HUES64 (cell line): ENCODE measurements around the gene OPRL1.

Experiments used
- H3K27ac ChIP-seq: 2 replicates; pipeline ENCODE4 v1.7.0; 2013; ENCODE audit warnings: low read depth, low read length, inconsistent platforms
- H3K27me3 ChIP-seq: 2 replicates; pipeline ENCODE4 v1.6.1; 2013; ENCODE audit warnings: mild to moderate bottlenecking, low read length; ENCODE audit not compliant: insufficient read depth
- H3K36me3 ChIP-seq: 2 replicates; pipeline ENCODE4 v1.6.1; 2013; ENCODE audit warnings: mild to moderate bottlenecking, low read length; ENCODE audit not compliant: insufficient read depth
- H3K4me1 ChIP-seq: 2 replicates; pipeline ENCODE4 v1.6.1; 2013; ENCODE audit warnings: mild to moderate bottlenecking, low read length, moderate library complexity; ENCODE audit not compliant: insufficient read depth
- H3K4me3 ChIP-seq: 2 replicates; pipeline ENCODE4 v1.5.1; 2013; ENCODE audit warnings: mild to moderate bottlenecking, low read length, moderate library complexity
- H3K9ac ChIP-seq: 2 replicates; pipeline ENCODE4 v1.6.1; 2013; ENCODE audit warnings: mild to moderate bottlenecking, low read depth, low read length
- H3K9me3 ChIP-seq: 2 replicates; pipeline ENCODE4 v1.6.1; 2013; ENCODE audit warnings: low read depth, low read length; ENCODE audit not compliant: insufficient read depth
- whole genome bisulfite sequencing: fragments of 150-250, 120-280 bp; methylation state at CpG from one replicate; pipeline ENCODE4 v1.1.7; 2013; ENCODE audit warnings: missing lambda C conversion rate; 5-methylcytosine and 5-hydroxymethylcytosine counted together

The OPRL1 gene

DNA sequence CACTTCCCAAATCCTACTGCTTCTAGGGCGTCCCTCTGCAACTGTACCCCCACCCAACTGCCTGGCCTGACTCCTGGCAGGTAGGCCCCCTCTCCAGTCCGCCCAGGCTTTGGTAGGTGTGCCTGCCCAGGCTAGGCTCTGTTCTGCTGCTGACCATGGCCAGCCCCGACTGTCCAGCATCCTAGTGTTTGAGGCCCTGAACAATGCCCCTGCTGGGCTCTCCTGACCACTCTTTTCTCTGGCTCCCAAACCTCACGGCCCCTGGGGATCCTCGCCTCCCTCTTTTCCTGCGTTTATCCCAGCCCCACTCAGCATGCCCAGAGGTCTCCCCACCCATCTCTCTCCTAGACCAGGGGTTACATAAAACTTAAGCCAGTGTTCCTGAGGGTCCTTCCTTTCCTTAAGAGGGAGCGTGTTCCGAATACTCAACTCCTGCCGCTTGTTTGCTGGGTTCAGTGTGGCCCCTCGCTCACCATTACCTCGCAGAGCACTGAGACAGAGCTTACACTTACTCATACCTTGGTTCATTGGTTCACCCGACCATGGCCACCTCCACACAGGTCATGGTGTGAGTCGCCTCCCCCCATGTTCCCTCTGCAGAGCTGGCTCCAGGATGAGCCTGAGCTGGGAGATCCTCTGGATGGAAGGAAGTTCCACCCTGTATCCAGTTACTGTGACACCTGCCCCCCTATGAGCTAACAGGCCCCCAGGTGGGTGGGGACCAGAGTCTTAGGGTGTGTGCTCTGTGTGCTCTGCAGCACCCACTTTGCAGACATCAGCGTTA, 63.3 kb downstream of the OPRL1 start:
- Histone ChIP-seq H3K9ac (no peak overlapping the region), H3K9me3 (peaks cover 16% of the 10 kb centered on the region), H3K4me3 (no peak overlapping the region), H3K27me3 (no peaks in the 10 kb centered on the region), H3K27ac (no peak overlapping the region), H3K36me3 (no peaks in the 10 kb centered on the region), H3K4me1 (peaks cover 12% of the 10 kb centered on the region; the same call in 1 of the 2 replicates)
- WGBS: 89% methylated on average over 14 of the region's 14 CpGs

DNA sequence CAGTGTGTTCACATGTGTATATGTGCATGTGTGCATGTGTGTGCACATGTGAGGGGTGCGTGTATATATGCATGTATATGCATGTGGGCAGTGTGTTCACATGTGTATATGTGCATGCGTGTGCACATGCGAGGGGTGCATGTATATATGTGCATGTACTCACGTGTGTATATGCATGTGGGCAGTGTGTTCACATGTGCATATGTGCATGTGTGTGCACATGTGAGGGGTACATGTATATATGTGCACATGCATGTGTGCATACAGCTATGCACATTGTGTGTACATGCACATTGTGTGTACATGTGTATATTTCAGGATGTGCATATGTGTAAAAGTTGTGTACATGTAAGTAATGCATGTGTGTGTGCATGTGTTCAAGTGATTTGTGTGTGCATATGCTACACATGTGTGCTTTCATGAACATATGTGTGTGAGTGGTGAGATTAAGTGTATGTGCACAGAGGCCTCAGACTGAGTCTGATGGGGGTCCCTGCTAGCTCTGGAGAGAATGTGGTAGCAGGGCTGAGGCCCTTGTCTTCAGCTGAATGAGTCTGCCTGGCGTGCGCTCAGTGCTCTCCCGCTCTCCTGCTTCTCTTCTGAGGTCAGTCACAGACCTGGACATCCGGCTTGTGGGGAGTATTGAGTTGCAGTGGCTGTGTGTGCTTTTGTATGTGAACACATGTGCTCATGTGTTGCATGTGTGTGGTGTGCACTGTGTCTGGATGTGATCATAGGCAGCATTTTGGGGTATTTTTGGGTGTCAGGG, 64.4 kb downstream of the OPRL1 start:
- H3K9ac ChIP-seq: no peak overlapping the region
- peaks cover 12% of the 10 kb centered on the region; the same call in 1 of the 2 replicates for H3K4me1 ChIP-seq
- H3K36me3 ChIP-seq: no peaks in the 10 kb centered on the region
- WGBS: 92% methylated on average over 8 of the region's 8 CpGs
- H3K9me3 ChIP-seq: peaks cover 16% of the 10 kb centered on the region
- no peak overlapping the region for H3K27ac ChIP-seq
- no peaks in the 10 kb centered on the region for H3K27me3 ChIP-seq
- H3K4me3 ChIP-seq: no peak overlapping the region

DNA sequence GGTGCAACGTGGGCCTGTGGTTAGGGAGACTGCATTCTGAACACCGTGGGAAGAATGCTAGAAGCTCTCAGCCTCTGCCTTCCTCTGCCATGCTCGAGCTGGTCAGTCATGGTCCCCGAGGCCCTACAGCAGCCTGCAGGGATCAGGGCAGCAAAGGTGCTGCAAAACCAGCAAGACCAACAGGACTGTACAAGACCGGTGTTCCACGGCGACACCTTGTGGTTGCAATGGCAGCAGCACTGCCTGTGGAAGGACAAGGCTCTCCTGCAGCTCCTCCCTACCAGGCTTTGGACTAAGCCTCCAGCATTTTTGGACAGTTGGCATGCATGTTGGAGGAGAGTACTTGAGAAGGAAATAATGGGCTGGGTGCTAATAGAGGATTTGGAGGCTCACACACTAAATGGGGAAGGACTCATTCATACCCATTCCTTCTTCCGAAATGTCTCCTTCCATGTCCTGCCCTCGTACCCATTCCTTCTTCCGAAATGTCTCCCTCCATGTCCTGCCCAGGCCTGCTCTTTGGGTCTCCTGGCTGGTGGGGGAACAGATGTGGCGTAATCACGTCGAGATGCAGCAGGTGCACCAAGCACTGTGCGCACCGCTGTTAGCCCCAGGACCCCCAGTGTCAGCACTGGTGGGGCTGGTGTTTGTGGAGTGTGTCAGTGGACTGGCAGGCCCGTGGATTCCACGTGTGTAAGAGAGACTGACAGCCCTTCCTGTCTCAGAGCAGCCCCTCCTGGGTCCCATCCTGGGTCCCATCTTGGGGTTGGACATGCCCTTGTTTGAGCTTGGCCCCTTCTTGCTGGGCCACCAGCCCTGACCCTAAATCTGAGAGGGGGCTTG, 65.8 kb downstream of the OPRL1 start:
- no peaks in the 10 kb centered on the region for H3K36me3 ChIP-seq
- H3K4me3 ChIP-seq: no peak overlapping the region
- no peaks in the 10 kb centered on the region for H3K27me3 ChIP-seq
- H3K27ac ChIP-seq: no peak overlapping the region
- no peaks in the 10 kb centered on the region; the same call in 1 of the 2 replicates for H3K4me1 ChIP-seq
- H3K9ac ChIP-seq: no peak overlapping the region
- 92% methylated on average over 17 of the region's 17 CpGs for WGBS
- peaks cover 16% of the 10 kb centered on the region for H3K9me3 ChIP-seq

DNA sequence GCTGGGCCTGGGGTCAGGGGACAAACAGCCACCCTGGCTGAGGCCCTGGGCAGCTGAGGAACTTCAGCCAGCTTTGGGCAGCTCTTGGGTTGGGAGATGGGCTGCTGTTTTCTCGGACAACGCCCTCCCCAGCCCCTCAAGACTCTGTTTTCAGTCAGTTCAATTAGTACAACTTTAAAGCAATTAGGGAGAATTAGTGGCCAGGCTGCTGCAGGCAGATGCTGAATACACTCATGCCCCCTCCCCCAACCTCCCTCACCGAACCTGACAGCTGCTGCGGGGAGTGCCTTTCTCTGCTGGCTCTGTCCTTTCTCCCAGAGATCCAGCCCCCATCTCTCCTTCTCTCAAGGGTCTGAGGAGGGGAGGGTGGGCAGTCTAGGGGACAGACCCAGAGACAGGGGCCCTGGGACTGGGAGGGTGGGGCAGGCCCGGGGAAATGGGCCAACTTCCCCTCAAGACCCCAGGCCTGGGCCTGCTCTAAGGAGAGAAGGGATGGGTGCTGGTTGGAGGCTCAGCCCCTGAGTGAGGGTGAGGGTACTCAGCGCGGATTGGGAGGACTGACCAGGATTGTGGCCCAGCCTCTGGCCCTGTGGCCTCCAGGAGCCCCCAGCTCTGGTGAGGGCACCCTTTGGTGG, 66.5 kb downstream of the OPRL1 start:
- H3K9me3 ChIP-seq: peaks cover 16% of the 10 kb centered on the region
- no peak overlapping the region for H3K27ac ChIP-seq
- 66% methylated on average over 6 of the region's 7 CpGs for WGBS
- no peak overlapping the region for H3K4me3 ChIP-seq
- H3K9ac ChIP-seq: no peak overlapping the region
- no peaks in the 10 kb centered on the region for H3K27me3 ChIP-seq
- no peaks in the 10 kb centered on the region for H3K36me3 ChIP-seq
- peaks cover 3% of the 10 kb centered on the region; the same call in 1 of the 2 replicates for H3K4me1 ChIP-seq

DNA sequence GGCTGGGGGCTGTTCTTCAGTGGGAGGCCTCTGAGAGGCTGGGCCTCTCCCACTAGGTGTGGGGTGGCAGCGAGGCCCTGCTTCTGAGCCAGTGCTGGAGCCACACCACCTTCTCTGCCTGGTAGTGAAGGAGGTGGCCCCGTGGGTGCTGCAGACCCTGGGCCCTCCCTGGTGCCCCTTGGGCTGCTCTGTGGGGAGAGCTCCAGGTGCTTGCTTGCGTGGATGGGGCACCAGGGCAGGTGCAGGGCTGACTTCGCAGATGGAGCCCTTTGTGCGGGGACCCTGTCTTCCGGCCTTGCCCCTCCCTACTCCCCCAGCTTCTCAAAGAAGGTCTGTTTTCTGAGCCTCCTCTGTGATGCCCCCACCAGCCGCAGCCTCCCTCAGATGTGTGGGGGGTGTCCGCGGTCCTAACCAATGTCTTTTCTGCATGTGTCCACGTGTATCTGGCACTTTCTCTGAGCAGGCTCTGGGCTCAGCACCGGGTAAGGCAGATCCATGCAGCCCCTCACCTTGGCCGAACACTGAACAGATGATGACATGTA, 67.1 kb downstream of the OPRL1 start:
- no peak overlapping the region for H3K9ac ChIP-seq
- no peaks in the 10 kb centered on the region for H3K36me3 ChIP-seq
- H3K27ac ChIP-seq: no peak overlapping the region
- peaks cover 16% of the 10 kb centered on the region for H3K9me3 ChIP-seq
- WGBS: 93% methylated on average over 12 of the region's 12 CpGs
- no peaks in the 10 kb centered on the region for H3K27me3 ChIP-seq
- H3K4me1 ChIP-seq: peaks cover 9% of the 10 kb centered on the region; the same call in 1 of the 2 replicates
- H3K4me3 ChIP-seq: no peak overlapping the region

DNA sequence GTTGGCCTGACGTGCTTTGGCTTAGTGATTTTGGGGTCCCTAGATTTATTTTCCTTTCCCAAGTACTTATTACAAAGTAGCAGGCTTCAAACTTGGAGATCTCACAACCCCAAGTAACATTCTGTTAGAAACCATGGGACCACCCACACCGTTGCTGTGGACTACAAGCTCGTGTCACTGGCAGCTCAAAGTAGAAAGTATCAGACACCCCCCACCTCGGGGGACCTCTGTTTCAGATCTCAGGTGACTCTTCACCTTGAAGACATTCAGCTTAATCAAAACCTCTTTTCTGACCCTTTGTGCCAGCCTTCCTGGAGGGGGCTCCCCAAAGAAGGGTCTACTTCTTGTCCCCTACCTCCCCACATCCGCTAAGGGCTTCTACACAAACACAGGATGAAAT, 68.7 kb downstream of the OPRL1 start:
- peaks cover 16% of the 10 kb centered on the region for H3K9me3 ChIP-seq
- WGBS: 92% methylated on average over 4 of the region's 5 CpGs

DNA sequence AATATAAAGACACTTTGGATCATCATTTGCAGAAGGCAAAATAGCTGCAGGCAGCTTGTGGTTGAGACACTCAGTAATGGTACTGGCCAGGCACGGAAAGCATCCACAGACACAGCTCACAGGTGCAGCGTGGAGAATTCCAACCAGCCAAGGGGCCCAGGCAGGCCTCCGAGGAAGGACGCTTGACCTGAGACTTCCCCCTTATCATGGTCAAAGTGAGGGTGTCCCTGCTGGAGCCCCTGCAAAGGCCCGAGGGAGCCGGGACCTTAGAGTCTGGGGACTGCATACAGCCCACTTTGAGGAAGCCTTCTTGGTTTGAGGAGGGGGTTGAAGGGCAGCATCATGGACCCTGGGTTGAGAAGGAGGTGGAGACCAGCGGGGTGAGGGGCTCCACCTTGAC, 69.3 kb downstream of the OPRL1 start:
- Histone ChIP-seq H3K9me3 (peaks cover 12% of the 10 kb centered on the region), H3K4me3 (no peak overlapping the region), H3K27ac (no peak overlapping the region), H3K36me3 (no peaks in the 10 kb centered on the region), H3K4me1 (peaks cover 13% of the 10 kb centered on the region; the same call in 1 of the 2 replicates), H3K9ac (no peak overlapping the region), H3K27me3 (no peaks in the 10 kb centered on the region)
- 91% methylated on average over 7 of the region's 7 CpGs for WGBS

More for the DNA sequence above, 68.7 kb downstream of the OPRL1 start:
- no peak overlapping the region for H3K9ac ChIP-seq
- H3K4me1 ChIP-seq: peaks cover 13% of the 10 kb centered on the region; the same call in 1 of the 2 replicates
- no peak overlapping the region for H3K4me3 ChIP-seq
- no peaks in the 10 kb centered on the region for H3K27me3 ChIP-seq
- H3K27ac ChIP-seq: no peak overlapping the region
- no peaks in the 10 kb centered on the region for H3K36me3 ChIP-seq

DNA sequence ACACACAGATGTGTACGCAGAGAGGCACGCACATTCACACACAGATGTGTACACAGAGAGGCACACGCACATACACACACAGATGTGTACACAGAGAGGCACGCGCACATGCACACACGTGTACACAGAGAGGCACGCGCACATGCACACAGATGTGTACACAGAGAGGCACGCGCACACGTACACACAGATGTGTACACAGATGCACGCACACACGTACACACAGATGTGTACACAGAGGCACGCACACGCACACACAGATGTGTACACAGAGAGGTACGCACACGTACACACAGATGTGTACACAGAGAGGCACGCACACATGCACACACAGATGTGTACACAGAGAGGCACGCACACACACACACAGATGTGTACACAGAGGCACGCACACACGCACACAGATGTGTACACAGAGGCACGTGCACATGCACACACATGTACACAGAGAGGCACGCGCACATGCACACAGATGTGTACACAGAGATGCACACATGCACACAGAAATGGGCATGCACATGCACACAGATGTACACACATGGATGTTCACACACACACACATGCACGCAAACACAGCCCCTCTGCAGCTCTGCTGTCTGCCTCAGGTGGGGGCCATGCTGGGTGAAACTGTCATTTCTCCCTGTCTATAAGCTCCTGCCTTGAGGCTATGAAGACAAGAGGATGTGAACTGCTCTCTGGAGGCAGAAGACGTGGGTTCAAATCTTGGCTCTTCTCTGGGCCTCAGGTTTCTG, 70.1 kb downstream of the OPRL1 start:
- Histone ChIP-seq H3K27ac (no peak overlapping the region), H3K9ac (no peak overlapping the region), H3K36me3 (no peaks in the 10 kb centered on the region), H3K9me3 (0 out of 2 replicates have a peak, but pooled peaks cover 6% of the 10 kb centered on the region), H3K4me1 (peaks cover 13% of the 10 kb centered on the region; the same call in 1 of the 2 replicates), H3K4me3 (no peak overlapping the region), H3K27me3 (no peaks in the 10 kb centered on the region)
- WGBS: 88% methylated on average over 26 of the region's 26 CpGs
